Muscle of arm (tissue), 12 donors: ENCODE data around the gene SHISA5. TPM values are rescaled to one million over a fixed set of nuclear protein-coding genes. Genes with fewer than 3 reads are reported as not detected.

Source experiments
- DNase-seq: peaks from one replicate; pipeline ENCODE4 v3.0.0-alpha.2; 2013
- polyA plus RNA-seq, 12 donors: library from polyadenylated mRNA; unstranded; fragments of 120-200 nt; gene quantifications; one replicate each; pipeline ENCODE4 v1.2.1, GENCODE V29; 2013; ENCODE audit not compliant: insufficient read length in 12 of 12

The SHISA5 gene
- polyA plus RNA-seq, 12 donors, result 51.7 to 115 (median 67.4) TPM; not detected in 1

GRCh38 chr3:48434591-48435222, 69.3 kb downstream of the SHISA5 start:
- no peak for DNase-seq

DNA sequence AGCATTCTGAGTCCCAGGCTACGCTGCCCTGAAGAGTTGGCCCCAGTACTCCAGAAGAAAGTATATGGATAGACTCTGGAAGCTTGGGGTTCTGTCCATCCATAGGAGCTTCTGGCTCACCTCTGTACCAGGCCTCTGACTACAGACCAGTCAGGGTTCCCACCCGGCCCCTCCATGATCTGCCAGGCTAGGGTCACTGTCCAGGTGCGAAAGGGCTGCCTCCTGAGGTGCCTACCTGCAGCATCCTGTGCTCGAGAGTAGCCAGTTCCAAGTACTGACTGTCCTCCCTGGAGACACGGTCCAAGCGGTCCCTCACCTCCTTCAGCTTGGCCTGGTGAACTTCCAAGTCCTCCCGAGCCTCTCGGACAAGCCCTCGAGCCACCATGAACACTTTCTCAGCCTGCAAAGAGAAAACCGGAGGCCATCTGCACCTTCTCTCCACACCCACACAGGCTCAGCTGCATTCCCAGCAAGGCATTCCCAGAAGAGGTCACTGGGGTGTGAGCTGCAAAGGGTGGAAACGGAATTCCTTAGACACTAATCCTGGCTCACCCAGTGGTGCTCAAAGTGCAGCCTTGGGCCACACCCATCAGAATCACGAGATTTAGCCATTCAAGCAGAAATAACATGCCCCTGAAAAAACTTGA, 70.4 kb downstream of the SHISA5 start:
- DNase-seq, result no peak

DNA sequence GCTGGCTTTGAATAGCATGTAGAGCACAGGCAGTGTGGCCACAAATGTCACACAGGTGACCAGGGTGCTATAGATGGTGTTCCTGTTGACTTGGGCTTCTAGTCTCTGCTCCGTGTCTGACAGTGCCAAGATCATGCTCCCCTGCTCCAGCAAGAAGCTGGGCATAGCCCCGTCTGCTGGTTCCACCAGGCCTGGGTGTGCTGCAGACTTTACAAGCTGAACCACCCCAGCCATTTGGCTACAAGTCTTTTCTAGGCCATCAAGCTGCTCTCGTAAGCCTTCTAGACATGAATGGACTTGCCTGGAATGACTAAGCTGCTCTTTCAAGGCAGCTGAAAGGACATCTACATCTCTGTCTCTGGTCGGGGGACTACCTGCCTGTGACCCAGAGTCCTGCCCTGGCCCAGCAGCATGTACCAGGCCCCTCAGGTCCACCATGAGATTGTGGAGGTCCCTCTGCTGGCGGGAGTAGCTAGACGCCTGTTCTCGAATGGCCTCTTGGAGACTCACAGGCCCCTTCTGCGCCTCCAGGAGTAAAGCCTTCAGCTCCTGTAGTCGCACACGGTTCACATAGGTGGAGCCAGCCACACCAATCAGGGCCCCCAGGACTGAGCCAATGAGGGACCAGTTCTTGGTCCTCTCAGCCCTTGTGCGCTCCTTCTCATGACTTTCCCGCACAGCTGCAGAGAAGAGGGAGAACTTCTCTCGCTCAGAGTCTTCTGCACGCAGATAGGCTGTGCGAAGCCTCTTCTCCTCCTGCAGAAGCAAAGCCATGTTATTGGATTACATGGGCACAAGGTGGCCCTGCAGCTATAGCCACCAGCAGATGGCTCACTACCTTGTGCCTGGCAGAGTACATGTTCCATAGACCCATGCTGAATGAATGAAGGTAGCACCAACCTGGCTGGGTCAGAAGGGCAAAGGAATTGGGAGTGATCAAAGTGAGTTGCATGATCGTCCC, 71.3 kb downstream of the SHISA5 start:
- no peak for DNase-seq

GRCh38 chr3:48431224-48432029, 72.5 kb downstream of the SHISA5 start:
- no peak for DNase-seq

DNA sequence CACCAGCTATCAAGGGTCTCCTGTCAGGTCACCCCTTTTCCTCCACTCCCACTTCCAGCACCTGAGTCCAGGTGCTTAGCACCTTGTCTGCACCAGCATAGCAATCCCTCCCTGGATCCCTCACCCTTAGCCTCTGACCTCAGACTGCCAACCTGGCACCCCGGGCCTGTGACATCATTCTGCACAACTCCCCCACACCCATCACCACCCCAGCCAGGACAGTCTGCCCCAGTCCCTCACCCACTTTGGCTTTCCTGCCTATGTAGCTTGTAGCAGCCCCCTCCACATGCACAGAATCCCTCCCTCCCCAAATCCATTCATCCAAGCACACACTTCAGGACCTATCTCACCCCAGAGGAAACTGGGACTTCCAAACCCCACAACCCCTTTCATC, 73.3 kb downstream of the SHISA5 start:
- no peak for DNase-seq

- no peak for DNase-seq
These were observed 73.8 kb downstream of the SHISA5 start, which contains the start of gene PLXNB1 for GRCh38 chr3:48429960-48430707. PLXNB1 (minus strand) TSS chr3:48430086; CDS start chr3:48424611, 5,475 bp downstream.

- no peak for DNase-seq
These were observed 74.5 kb downstream of the SHISA5 start for GRCh38 chr3:48429317-48429959.

DNA sequence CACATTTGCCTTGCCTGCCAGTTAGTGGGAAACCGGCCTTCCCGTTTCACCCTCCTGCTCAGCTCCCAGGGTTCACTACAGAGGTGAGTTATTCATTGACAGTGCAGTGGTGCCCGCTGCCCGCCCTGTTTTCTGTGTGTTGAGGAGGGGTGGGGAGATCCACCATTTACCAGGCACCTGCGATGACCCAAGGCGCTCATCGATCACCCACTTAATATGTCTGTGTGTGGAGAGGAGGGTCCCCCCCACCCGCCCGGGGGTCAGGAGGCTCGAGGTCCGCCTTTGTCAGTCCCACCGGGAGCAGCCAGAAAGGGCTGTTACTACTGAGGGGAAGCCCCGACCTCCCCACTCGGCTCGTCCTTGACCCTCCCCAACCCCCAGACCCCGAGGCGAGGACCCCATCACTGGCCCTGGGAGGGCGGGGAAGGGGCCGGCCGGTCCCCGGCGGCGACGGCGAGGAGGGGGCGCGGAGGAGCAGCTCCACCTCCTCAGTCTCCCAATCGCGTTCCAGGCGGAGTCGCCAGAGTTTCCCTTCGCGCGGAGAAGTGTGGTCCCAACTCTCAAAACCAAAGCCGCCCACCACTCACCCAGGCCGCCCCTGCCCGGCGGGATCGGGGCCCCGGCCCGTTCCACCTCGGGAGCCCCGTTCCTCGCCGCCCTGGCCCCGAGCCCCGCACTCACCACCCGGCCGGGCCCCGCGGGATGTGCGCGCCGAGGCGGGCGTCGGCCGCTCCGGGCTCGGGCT, 75.2 kb downstream of the SHISA5 start:
- DNase-seq, result peak; percentile 57

GRCh38 chr3:48428088-48428571, 75.8 kb downstream of the SHISA5 start:
- DNase-seq, result no peak

GRCh38 chr3:48427630-48427962, 76.4 kb downstream of the SHISA5 start:
- no peak for DNase-seq

DNA sequence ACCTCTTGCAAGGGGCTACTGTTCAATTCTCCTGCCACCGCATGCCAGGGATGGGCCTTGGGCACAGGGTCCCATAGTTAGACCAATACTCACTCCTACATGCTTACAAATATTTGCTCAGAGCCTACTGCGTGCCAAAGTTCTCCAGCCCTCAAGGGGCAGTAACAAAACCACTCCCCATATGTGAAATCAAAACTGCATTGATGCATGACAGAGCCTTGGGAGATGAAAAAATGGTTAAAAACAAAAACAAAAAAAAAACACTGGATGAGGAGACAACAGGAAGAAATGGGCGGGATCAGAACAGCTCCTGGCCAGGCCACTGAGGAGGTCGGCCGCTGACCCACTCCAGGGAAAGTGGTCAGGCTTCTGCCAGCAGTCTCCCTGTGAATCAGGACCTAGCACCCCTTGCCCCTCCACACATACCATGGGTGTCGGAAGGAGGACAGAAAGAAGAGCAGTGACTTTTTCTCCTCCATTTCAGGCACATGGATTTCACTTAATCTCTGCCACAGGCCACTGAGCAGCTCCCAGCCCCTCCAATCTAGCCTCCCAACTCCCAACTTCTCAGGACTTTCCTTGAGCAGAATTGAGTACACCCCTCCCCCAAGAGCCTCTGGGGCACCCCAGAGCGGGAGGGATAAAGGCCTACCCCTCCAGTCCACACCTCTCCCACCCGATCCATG, 76.9 kb downstream of the SHISA5 start:
- DNase-seq, result no peak

GRCh38 chr3:48426401-48426909, 77.5 kb downstream of the SHISA5 start:
- no peak for DNase-seq

GRCh38 chr3:48425281-48425812, 78.6 kb downstream of the SHISA5 start:
- no peak for DNase-seq

- no peak for DNase-seq
These were observed 79.9 kb downstream of the SHISA5 start for GRCh38 chr3:48423883-48424695.

GRCh38 chr3:48423241-48423882, 80.6 kb downstream of the SHISA5 start:
- DNase-seq, result no peak

- DNase-seq, result no peak
These were observed 81.3 kb downstream of the SHISA5 start for GRCh38 chr3:48422681-48423080.

GRCh38 chr3:48422272-48422671, 81.7 kb downstream of the SHISA5 start:
- no peak for DNase-seq
